Sigmoid colon (tissue), 4 donors: ENCODE measurements around the gene VIL1.

Experiments used
- EP300 ChIP-seq, 4 donors: sonication (generic); formaldehyde crosslinking; IDR thresholded peaks; one replicate each; pipeline ENCODE4 v1.6.1; 2017; ENCODE audit warnings: antibody characterized with exemption in 4 of 4
- TF ChIP-seq, protein P1 (sequence below), 4 experiments: fragments of 450-650 bp in 3 of 4; fragments of 200-600 bp in 1 of 4; IDR thresholded peaks; one replicate each; pipeline ENCODE4 v1.5.1; 2016 to 2019; ENCODE audit warnings: antibody characterized with exemption in 4 of 4, mild to moderate bottlenecking in 3 of 4, moderate library complexity in 2 of 4

DNA sequence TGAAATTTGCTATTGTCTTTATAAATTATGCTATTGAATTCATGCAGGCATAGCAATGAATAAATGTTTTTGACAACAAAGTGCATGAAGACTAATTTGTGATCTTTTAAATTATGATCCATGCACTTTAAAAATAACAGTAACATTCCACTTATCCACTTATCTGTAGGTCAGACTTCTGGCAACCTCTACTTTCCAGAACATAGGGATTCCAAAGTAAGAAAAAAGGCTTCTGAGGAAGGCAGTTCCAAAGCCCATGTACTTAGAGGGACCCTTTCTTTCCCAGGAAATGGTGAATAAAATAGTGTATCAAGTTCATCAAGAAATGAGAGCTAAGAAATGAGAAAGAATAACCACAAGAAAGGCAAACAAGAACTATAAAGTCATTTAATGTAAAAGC is 58.3 kb downstream of the VIL1 start:
- TF ChIP-seq, protein P1, sequence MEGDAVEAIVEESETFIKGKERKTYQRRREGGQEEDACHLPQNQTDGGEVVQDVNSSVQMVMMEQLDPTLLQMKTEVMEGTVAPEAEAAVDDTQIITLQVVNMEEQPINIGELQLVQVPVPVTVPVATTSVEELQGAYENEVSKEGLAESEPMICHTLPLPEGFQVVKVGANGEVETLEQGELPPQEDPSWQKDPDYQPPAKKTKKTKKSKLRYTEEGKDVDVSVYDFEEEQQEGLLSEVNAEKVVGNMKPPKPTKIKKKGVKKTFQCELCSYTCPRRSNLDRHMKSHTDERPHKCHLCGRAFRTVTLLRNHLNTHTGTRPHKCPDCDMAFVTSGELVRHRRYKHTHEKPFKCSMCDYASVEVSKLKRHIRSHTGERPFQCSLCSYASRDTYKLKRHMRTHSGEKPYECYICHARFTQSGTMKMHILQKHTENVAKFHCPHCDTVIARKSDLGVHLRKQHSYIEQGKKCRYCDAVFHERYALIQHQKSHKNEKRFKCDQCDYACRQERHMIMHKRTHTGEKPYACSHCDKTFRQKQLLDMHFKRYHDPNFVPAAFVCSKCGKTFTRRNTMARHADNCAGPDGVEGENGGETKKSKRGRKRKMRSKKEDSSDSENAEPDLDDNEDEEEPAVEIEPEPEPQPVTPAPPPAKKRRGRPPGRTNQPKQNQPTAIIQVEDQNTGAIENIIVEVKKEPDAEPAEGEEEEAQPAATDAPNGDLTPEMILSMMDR (IDR thresholded peaks at IDR 0.05) = no peak
- no peak for TF ChIP-seq EP300 (IDR thresholded peaks at IDR 0.05)
